ENCODE data around the gene PRAMEF12. TPM values are rescaled to one million over a fixed set of nuclear protein-coding genes. Genes with fewer than 3 reads are reported as not detected.
"Not testable (repeated sequence)": the region's sequence is repeated elsewhere in the genome, so short reads cannot be mapped to it uniquely, and the experiment has no call there.

PRAMEF12 gene
- total RNA-seq (ENCODE audit: low replicate concordance), result not detected in 2 replicates
- long read RNA-seq, result 0 reads

- Mint-ChIP-seq H3K36me3 (no peaks in the 10 kb centered on the region), H3K27me3 (peaks cover 46% of the 10 kb centered on the region), H3K4me1 (ENCODE audit: unreplicated experiment) (no peaks in the 10 kb centered on the region), H3K27ac (no peak within 1 kb of the TSS), H3K9me3 (no peaks in the 10 kb centered on the region), H3K4me3 (no peak within 1 kb of the TSS)
- no peak for DNase-seq (ENCODE audit: extremely low spot score, unreplicated experiment)
- TF ChIP-seq, protein P1, sequence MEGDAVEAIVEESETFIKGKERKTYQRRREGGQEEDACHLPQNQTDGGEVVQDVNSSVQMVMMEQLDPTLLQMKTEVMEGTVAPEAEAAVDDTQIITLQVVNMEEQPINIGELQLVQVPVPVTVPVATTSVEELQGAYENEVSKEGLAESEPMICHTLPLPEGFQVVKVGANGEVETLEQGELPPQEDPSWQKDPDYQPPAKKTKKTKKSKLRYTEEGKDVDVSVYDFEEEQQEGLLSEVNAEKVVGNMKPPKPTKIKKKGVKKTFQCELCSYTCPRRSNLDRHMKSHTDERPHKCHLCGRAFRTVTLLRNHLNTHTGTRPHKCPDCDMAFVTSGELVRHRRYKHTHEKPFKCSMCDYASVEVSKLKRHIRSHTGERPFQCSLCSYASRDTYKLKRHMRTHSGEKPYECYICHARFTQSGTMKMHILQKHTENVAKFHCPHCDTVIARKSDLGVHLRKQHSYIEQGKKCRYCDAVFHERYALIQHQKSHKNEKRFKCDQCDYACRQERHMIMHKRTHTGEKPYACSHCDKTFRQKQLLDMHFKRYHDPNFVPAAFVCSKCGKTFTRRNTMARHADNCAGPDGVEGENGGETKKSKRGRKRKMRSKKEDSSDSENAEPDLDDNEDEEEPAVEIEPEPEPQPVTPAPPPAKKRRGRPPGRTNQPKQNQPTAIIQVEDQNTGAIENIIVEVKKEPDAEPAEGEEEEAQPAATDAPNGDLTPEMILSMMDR (conservative IDR thresholded peaks at IDR 0.05), result no peak
Measured at GRCh38 chr1:12773438-12773837, at the start of gene PRAMEF12. TSS of gene PRAMEF12 (plus strand) at chr1:12773738. CDS start at chr1:12774868, 1,130 bp downstream.

DNA sequence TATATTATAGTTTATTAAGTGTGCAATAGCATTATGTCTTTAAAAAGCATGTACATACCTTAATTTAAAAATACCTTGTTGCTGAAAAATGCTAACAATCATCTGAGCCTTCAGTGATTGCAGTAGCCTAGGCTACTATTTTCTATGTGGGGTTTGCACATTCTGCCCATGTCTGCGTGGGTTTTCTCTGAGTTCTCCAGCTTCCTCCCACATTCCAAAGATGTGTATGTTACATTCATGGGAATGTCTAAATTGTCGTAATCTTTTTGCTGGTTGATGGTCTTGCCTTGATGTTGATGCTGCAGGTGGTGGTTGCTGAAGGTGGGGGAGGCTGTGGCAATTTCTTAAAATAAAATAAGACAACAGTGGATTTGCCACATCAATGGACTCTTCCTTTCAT is 45.1 kb upstream of the PRAMEF12 start:
- no peak overlapping the region for H3K27ac Mint-ChIP-seq
- H3K27me3 Mint-ChIP-seq, result peaks cover 47% of the 10 kb centered on the region
- TF ChIP-seq, protein P1 (conservative IDR thresholded peaks at IDR 0.05), result no peak
- H3K36me3 Mint-ChIP-seq, result no peaks in the 10 kb centered on the region
- no peak for DNase-seq (ENCODE audit: extremely low spot score, unreplicated experiment)
- H3K4me1 Mint-ChIP-seq (ENCODE audit: unreplicated experiment), result no peaks in the 10 kb centered on the region
- H3K4me3 Mint-ChIP-seq, result no peak overlapping the region
- H3K9me3 Mint-ChIP-seq, result peaks cover 5% of the 10 kb centered on the region

DNA sequence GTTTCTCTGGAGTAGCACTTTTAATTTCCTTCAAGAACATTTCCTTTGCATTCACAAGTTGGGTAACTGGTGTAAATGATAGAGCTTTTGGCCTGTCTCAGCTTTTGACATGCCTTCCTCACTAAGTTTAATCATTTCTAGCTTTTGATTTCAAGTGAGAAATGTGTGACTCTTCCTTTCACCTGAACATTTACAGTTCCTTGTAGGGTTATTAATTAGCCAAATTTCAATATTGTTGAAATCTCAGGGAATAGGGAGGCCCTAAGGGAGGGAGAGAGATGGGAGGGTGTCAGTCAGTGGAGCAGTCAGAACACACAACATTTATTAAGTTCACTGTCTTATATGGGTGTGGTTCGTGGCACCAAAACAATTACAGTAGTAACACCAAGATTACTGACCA is 43.4 kb upstream of the PRAMEF12 start:
- Mint-ChIP-seq H3K4me3 (no peak overlapping the region), H3K4me1 (ENCODE audit: unreplicated experiment) (no peaks in the 10 kb centered on the region), H3K27ac (no peak overlapping the region), H3K27me3 (peaks cover 49% of the 10 kb centered on the region), H3K36me3 (no peaks in the 10 kb centered on the region), H3K9me3 (peaks cover 5% of the 10 kb centered on the region)
- DNase-seq (ENCODE audit: extremely low spot score, unreplicated experiment), result no peak
- TF ChIP-seq, protein P1 (conservative IDR thresholded peaks at IDR 0.05), result no peak

- H3K4me3 Mint-ChIP-seq; H3K36me3 Mint-ChIP-seq; H3K4me1 Mint-ChIP-seq (ENCODE audit: unreplicated experiment); H3K27ac Mint-ChIP-seq; DNase-seq (ENCODE audit: extremely low spot score, unreplicated experiment); H3K9me3 Mint-ChIP-seq: not testable (repeated sequence)
- H3K27me3 Mint-ChIP-seq, result peaks cover 44% of the 10 kb centered on the region
Measured at GRCh38 chr1:12731084-12731483, 42.5 kb upstream of the PRAMEF12 start.

- Mint-ChIP-seq H3K27ac (no peak overlapping the region), H3K4me3 (no peak overlapping the region), H3K36me3 (no peaks in the 10 kb centered on the region), H3K27me3 (peaks cover 39% of the 10 kb centered on the region), H3K9me3 (peaks cover 5% of the 10 kb centered on the region), H3K4me1 (ENCODE audit: unreplicated experiment) (no peaks in the 10 kb centered on the region)
- DNase-seq (ENCODE audit: extremely low spot score, unreplicated experiment), result no peak
- TF ChIP-seq, protein P1 (conservative IDR thresholded peaks at IDR 0.05), result no peak
Measured at GRCh38 chr1:12734651-12735050, 38.9 kb upstream of the PRAMEF12 start.

GRCh38 chr1:12738934-12739333 is 34.6 kb upstream of the PRAMEF12 start:
- H3K9me3 Mint-ChIP-seq, result no peaks in the 10 kb centered on the region
- no peaks in the 10 kb centered on the region for H3K4me1 Mint-ChIP-seq (ENCODE audit: unreplicated experiment)
- no peaks in the 10 kb centered on the region for H3K36me3 Mint-ChIP-seq
- TF ChIP-seq, protein P1 (conservative IDR thresholded peaks at IDR 0.05), result no peak
- no peak overlapping the region for H3K4me3 Mint-ChIP-seq
- H3K27ac Mint-ChIP-seq, result no peak overlapping the region
- H3K27me3 Mint-ChIP-seq, result peaks cover 18% of the 10 kb centered on the region
- DNase-seq (ENCODE audit: extremely low spot score, unreplicated experiment), result no peak

Measured in type B pancreatic cell (in vitro differentiated cells).